Measurements from ENCODE around the gene PACC1.

GRCh38 chr1:212367474-212368072 lies 47.1 kb downstream of the PACC1 start:
- TF ChIP-seq POLR2A (IDR thresholded peaks at IDR 0.05; ENCODE audit: low read depth) (no peak), POLR2AphosphoS5 (IDR thresholded peaks at IDR 0.05) (no peak)
- TF ChIP-seq, protein P1, sequence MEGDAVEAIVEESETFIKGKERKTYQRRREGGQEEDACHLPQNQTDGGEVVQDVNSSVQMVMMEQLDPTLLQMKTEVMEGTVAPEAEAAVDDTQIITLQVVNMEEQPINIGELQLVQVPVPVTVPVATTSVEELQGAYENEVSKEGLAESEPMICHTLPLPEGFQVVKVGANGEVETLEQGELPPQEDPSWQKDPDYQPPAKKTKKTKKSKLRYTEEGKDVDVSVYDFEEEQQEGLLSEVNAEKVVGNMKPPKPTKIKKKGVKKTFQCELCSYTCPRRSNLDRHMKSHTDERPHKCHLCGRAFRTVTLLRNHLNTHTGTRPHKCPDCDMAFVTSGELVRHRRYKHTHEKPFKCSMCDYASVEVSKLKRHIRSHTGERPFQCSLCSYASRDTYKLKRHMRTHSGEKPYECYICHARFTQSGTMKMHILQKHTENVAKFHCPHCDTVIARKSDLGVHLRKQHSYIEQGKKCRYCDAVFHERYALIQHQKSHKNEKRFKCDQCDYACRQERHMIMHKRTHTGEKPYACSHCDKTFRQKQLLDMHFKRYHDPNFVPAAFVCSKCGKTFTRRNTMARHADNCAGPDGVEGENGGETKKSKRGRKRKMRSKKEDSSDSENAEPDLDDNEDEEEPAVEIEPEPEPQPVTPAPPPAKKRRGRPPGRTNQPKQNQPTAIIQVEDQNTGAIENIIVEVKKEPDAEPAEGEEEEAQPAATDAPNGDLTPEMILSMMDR (IDR thresholded peaks at IDR 0.05): no peak
